ENCODE data around the gene WSB1.

Gene WSB1

GRCh38 chr17:27360507-27360906 is 66.6 kb downstream of the WSB1 start:
- no peak overlapping the region for H3K4me3 ChIP-seq (ENCODE audit: control insufficient read depth in 1 of 7, extremely low read depth in 1 of 7, insufficient read depth in 4 of 7, low read depth in 2 of 7, low read length in 6 of 7)
- H3K27me3 ChIP-seq (replicated peaks in 2 of 5; ENCODE audit: control insufficient read depth in 4 of 5, insufficient read depth in 5 of 5, low read length in 4 of 5), result no peaks in the 10 kb centered on the region
- 75% methylated on average over 2 of the region's 8 CpGs for WGBS (ENCODE audit: insufficient coverage)
- ChIA-PET CTCF (interaction anchor here (0.6 to 2.9 kb wide), 5 partner anchors 19 to 242 kb away, joined by 4 to 13 read pairs (median 5); no protein-coding TSS in a partner anchor), POLR2A (no interaction called here)
- H3K27ac ChIP-seq (ENCODE audit: insufficient read depth in 1 of 2, low read depth in 1 of 2, low read length in 2 of 2, poor library complexity in 1 of 2, severe bottlenecking in 2 of 2), result no peak overlapping the region
- no peaks in the 10 kb centered on the region for H3K36me3 ChIP-seq (ENCODE audit: control insufficient read depth in 4 of 4, insufficient read depth in 4 of 4, low read length in 3 of 4)
- no peaks in the 10 kb centered on the region for H3K9me3 ChIP-seq (ENCODE audit: control extremely low read depth in 1 of 5, control insufficient read depth in 4 of 5, insufficient read depth in 2 of 5, low read depth in 1 of 5, low read length in 4 of 5)
- peaks cover 0 to 9% (median 5%) of the 10 kb centered on the region in 4 experiments for H3K4me1 ChIP-seq (ENCODE audit: control extremely low read depth in 1 of 4, control insufficient read depth in 4 of 4, insufficient read depth in 4 of 4, low read length in 3 of 4)
- no peak for DNase-seq

GRCh38 chr17:27361695-27362094 is 67.8 kb downstream of the WSB1 start:
- Histone ChIP-seq H3K27ac (ENCODE audit: insufficient read depth in 1 of 2, low read depth in 1 of 2, low read length in 2 of 2, poor library complexity in 1 of 2, severe bottlenecking in 2 of 2) (no peak overlapping the region), H3K9me3 (ENCODE audit: control extremely low read depth in 1 of 5, control insufficient read depth in 4 of 5, insufficient read depth in 2 of 5, low read depth in 1 of 5, low read length in 4 of 5) (no peaks in the 10 kb centered on the region), H3K36me3 (ENCODE audit: control insufficient read depth in 4 of 4, insufficient read depth in 4 of 4, low read length in 3 of 4) (no peaks in the 10 kb centered on the region), H3K4me3 (ENCODE audit: control insufficient read depth in 1 of 7, extremely low read depth in 1 of 7, insufficient read depth in 4 of 7, low read depth in 2 of 7, low read length in 6 of 7) (no peak overlapping the region), H3K4me1 (ENCODE audit: control extremely low read depth in 1 of 4, control insufficient read depth in 4 of 4, insufficient read depth in 4 of 4, low read length in 3 of 4) (peaks cover 0 to 5% (median 1%) of the 10 kb centered on the region in 4 experiments), H3K27me3 (replicated peaks in 2 of 5; ENCODE audit: control insufficient read depth in 4 of 5, insufficient read depth in 5 of 5, low read length in 4 of 5) (no peaks in the 10 kb centered on the region)
- 94% methylated on average over 2 of the region's 2 CpGs for WGBS (ENCODE audit: insufficient coverage)
- CTCF ChIA-PET, result interaction anchor here (1.8 kb wide), 1 partner anchor 19 kb away, joined by 7 read pairs; no protein-coding TSS in a partner anchor
- DNase-seq, result no peak
- POLR2A ChIA-PET, result no interaction called here

GRCh38 chr17:27362503-27362902 is 68.6 kb downstream of the WSB1 start:
- Histone ChIP-seq H3K27me3 (replicated peaks in 2 of 5; ENCODE audit: control insufficient read depth in 4 of 5, insufficient read depth in 5 of 5, low read length in 4 of 5) (no peaks in the 10 kb centered on the region), H3K9me3 (ENCODE audit: control extremely low read depth in 1 of 5, control insufficient read depth in 4 of 5, insufficient read depth in 2 of 5, low read depth in 1 of 5, low read length in 4 of 5) (no peaks in the 10 kb centered on the region), H3K36me3 (ENCODE audit: control insufficient read depth in 4 of 4, insufficient read depth in 4 of 4, low read length in 3 of 4) (no peaks in the 10 kb centered on the region), H3K4me3 (ENCODE audit: control insufficient read depth in 1 of 7, extremely low read depth in 1 of 7, insufficient read depth in 4 of 7, low read depth in 2 of 7, low read length in 6 of 7) (no peak overlapping the region), H3K27ac (ENCODE audit: insufficient read depth in 1 of 2, low read depth in 1 of 2, low read length in 2 of 2, poor library complexity in 1 of 2, severe bottlenecking in 2 of 2) (no peak overlapping the region), H3K4me1 (ENCODE audit: control extremely low read depth in 1 of 4, control insufficient read depth in 4 of 4, insufficient read depth in 4 of 4, low read length in 3 of 4) (peaks cover 0 to 13% (median 9%) of the 10 kb centered on the region in 4 experiments)
- DNase-seq, result no peak
- WGBS (ENCODE audit: insufficient coverage), result 83% methylated on average over 6 of the region's 6 CpGs
- ChIA-PET POLR2A (no interaction called here), CTCF (interaction anchor here (0.8 to 5.6 kb wide), 4 partner anchors 8 to 237 kb away, joined by 3 to 29 read pairs (median 6); no protein-coding TSS in a partner anchor)

GRCh38 chr17:27362909-27363308 is 69.0 kb downstream of the WSB1 start:
- Histone ChIP-seq H3K36me3 (ENCODE audit: control insufficient read depth in 4 of 4, insufficient read depth in 4 of 4, low read length in 3 of 4) (no peaks in the 10 kb centered on the region), H3K27ac (ENCODE audit: insufficient read depth in 1 of 2, low read depth in 1 of 2, low read length in 2 of 2, poor library complexity in 1 of 2, severe bottlenecking in 2 of 2) (no peak overlapping the region), H3K9me3 (ENCODE audit: control extremely low read depth in 1 of 5, control insufficient read depth in 4 of 5, insufficient read depth in 2 of 5, low read depth in 1 of 5, low read length in 4 of 5) (peaks cover 0 to 3% (median 0%) of the 10 kb centered on the region in 5 experiments), H3K4me3 (ENCODE audit: control insufficient read depth in 1 of 7, extremely low read depth in 1 of 7, insufficient read depth in 4 of 7, low read depth in 2 of 7, low read length in 6 of 7) (no peak overlapping the region), H3K4me1 (ENCODE audit: control extremely low read depth in 1 of 4, control insufficient read depth in 4 of 4, insufficient read depth in 4 of 4, low read length in 3 of 4) (peaks cover 0 to 17% (median 13%) of the 10 kb centered on the region in 4 experiments), H3K27me3 (replicated peaks in 2 of 5; ENCODE audit: control insufficient read depth in 4 of 5, insufficient read depth in 5 of 5, low read length in 4 of 5) (no peaks in the 10 kb centered on the region)
- CTCF ChIA-PET, result interaction anchor here (0.8 to 5.6 kb wide), 4 partner anchors 8 to 237 kb away, joined by 3 to 29 read pairs (median 6); no protein-coding TSS in a partner anchor
- POLR2A ChIA-PET, result no interaction called here
- DNase-seq, result no peak
- WGBS (ENCODE audit: insufficient coverage), result 100% methylated on average over 1 of the region's 7 CpGs

GRCh38 chr17:27363326-27363725 is 69.4 kb downstream of the WSB1 start:
- WGBS (ENCODE audit: insufficient coverage), result no CpG with 5 or more reads among the region's 3 CpGs
- ChIA-PET CTCF (interaction anchor here (0.8 to 5.6 kb wide), 5 partner anchors 8 to 236 kb away, joined by 3 to 29 read pairs (median 4); no protein-coding TSS in a partner anchor), POLR2A (no interaction called here)
- Histone ChIP-seq H3K27me3 (replicated peaks in 2 of 5; ENCODE audit: control insufficient read depth in 4 of 5, insufficient read depth in 5 of 5, low read length in 4 of 5) (no peaks in the 10 kb centered on the region), H3K27ac (ENCODE audit: insufficient read depth in 1 of 2, low read depth in 1 of 2, low read length in 2 of 2, poor library complexity in 1 of 2, severe bottlenecking in 2 of 2) (no peak overlapping the region), H3K4me3 (ENCODE audit: control insufficient read depth in 1 of 7, extremely low read depth in 1 of 7, insufficient read depth in 4 of 7, low read depth in 2 of 7, low read length in 6 of 7) (no peak overlapping the region), H3K9me3 (ENCODE audit: control extremely low read depth in 1 of 5, control insufficient read depth in 4 of 5, insufficient read depth in 2 of 5, low read depth in 1 of 5, low read length in 4 of 5) (peaks cover 0 to 4% (median 0%) of the 10 kb centered on the region in 5 experiments), H3K4me1 (ENCODE audit: control extremely low read depth in 1 of 4, control insufficient read depth in 4 of 4, insufficient read depth in 4 of 4, low read length in 3 of 4) (peaks cover 0 to 20% (median 15%) of the 10 kb centered on the region in 4 experiments), H3K36me3 (ENCODE audit: control insufficient read depth in 4 of 4, insufficient read depth in 4 of 4, low read length in 3 of 4) (no peaks in the 10 kb centered on the region)
- DNase-seq, result no peak
